Suprapubic skin (tissue), 4 donors: ENCODE measurements around the gene MAPK4.

Experiments
- CTCF ChIP-seq, 2 donors: fragments of 200-600 bp in 1 of 2; fragments of 450-650 bp in 1 of 2; sonication (generic) in 1 of 2; IDR thresholded peaks; one replicate each; pipeline ENCODE4 v1.5.1; 2016 to 2019; ENCODE audit warnings: antibody characterized with exemption in 2 of 2, mild to moderate bottlenecking in 1 of 2, moderate library complexity in 1 of 2
- EP300 ChIP-seq: sonication (generic); formaldehyde crosslinking; IDR thresholded peaks from one replicate; pipeline ENCODE4 v1.6.1; 2017; ENCODE audit warnings: antibody characterized with exemption
- POLR2A ChIP-seq, 2 donors: fragments of 450-650 bp; IDR thresholded peaks; one replicate each; pipeline ENCODE4 v1.6.1; 2017; ENCODE audit warnings: antibody characterized with exemption in 2 of 2, mild to moderate bottlenecking in 2 of 2, moderate library complexity in 2 of 2
- POLR2AphosphoS5 ChIP-seq, 3 donors: sonication (generic); formaldehyde crosslinking; IDR thresholded peaks; one replicate each; pipeline ENCODE4 v1.6.1; 2017; ENCODE audit warnings: antibody characterized with exemption in 3 of 3

GRCh38 chr18:50527636-50528307 is 32.1 kb upstream of the MAPK4 start:
- no peak for TF ChIP-seq CTCF (IDR thresholded peaks at IDR 0.05)
- TF ChIP-seq POLR2A (IDR thresholded peaks at IDR 0.05) = no peak
- no peak for TF ChIP-seq POLR2AphosphoS5 (IDR thresholded peaks at IDR 0.05)
- TF ChIP-seq EP300 = no peak
